Activated CD8-positive, alpha-beta memory T cell treated with anti-CD3 and anti-CD28 coated beads for 36 hours (primary cell): Measurements from ENCODE around the gene PLD5. TPM values are rescaled to one million over a fixed set of nuclear protein-coding genes. Genes with fewer than 3 reads are reported as not detected.
"Not testable (repeated sequence)": the region's sequence is repeated elsewhere in the genome, so short reads cannot be mapped to it uniquely, and the experiment has no call there.

Source experiments
- CTCF ChIA-PET: fragments of 350-600 bp; sonication (Branson Sonifier 250); formaldehyde crosslinking; loops from one replicate; lab custom pipeline; 2021; ENCODE audit warnings: antibody characterized with exemption; lab: Charles Lee
- POLR2A ChIA-PET: fragments of 350-600 bp; sonication (Branson Sonifier 250); formaldehyde crosslinking; loops from one replicate; lab custom pipeline; 2021; ENCODE audit warnings: antibody characterized with exemption; lab: Charles Lee
- total RNA-seq, 2 experiments: library from RNA; stranded (reverse); gene quantifications; one replicate each; pipeline ENCODE4 v1.2.3, GENCODE V29; 2021

Gene PLD5
- total RNA-seq, 2 experiments from 2014 or later: not detected

DNA sequence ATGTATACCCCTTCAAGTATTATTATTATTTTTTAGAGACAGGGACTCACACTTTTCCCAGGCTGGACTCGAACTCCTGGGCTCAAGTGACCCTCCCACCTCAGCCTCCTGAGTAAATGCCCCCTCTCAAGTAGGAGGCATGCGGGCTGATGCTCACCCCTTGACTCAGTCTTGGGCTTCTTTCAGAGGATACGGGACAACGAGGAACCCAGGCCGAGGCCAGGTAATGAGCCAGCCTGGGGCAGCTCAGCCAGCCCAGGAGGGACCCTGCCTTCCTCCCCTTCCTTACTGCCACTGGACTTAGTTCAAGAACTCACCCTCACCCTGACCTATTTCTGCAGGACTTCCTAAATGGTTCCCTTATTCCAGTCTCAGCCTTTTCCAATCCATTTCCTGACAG lies 327.6 kb downstream of the PLD5 start:
- CTCF ChIA-PET: no interaction called here
- POLR2A ChIA-PET: no interaction called here

DNA sequence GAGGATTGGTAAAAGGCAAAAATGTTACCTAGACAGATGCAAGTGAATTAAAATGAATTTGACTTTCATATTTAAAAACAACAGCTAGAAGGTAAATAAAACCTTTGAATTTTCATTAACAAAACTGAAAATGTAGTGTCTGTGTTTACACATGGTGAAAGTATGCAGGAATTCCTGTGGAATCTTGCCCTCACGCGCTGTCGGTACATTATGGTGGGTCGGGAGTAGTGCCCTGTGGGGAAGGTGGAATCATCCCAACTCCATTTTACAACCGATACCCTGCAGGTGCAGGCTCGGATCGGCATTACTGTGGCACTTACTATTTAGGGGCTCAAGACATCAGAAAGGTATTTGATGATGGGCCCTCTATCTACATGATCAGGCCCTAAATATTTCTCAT lies 328.4 kb downstream of the PLD5 start:
- ChIA-PET CTCF (no interaction called here), POLR2A (no interaction called here)

DNA sequence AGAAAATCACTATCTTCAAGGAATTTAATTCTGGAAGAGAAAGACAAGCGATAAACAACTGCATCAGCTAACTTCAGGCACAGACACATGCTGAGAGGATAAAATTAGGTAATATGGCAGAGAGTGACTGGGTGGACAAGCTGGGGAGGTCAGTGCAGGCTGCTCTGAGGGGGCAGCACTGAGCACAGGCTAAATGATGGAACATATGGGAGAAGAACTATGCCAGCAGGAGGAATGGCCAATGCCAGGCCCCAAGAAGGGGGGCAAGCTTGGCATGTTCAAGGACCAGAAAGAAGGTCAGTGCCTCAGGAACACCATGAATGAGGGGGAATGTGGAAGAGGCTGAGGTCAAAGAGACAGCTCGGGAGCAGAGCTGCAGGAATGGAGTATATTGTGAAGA lies 334.9 kb downstream of the PLD5 start:
- CTCF ChIA-PET: no interaction called here

DNA sequence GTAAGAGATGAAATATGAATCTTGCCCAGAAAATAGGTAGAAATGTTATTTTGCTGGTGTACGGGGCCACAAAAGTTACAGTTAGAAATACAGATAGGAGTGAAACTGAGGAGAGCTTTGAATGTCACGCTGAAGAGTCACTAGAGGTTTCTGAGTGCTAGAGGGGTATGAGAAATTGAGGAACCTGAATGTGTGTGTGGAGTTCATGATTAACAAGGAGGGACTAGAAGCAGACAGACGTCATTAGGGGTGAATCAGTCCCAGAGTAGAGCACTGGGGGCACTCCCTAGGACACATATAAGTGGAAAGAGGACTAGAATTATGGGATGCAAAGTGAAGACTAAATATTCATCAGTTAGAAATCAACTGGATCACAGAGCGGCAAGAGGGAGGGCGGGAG lies 336.7 kb downstream of the PLD5 start:
- POLR2A ChIA-PET: no interaction called here

More for the DNA sequence above, 334.9 kb downstream of the PLD5 start:
- POLR2A ChIA-PET: no interaction called here

DNA sequence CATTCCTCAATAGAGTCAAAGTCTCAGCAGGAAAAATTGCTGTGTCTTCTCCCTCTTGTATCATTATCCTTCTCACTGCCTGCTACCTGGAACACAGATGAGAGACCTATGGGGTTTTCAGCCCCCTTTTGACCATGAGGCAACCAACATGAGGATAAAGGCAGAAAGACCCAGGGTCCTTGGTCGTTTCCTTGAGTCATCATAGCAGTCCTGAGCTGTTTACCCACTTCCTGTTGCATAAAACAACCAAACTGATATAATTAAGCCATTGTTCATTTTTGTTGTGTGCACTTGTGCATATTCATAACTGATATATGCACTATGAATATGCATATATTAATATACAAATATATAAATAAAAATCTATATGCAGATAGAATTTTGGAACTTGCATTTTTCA lies 337.3 kb downstream of the PLD5 start:
- ChIA-PET CTCF (no interaction called here), POLR2A (no interaction called here)

More for the DNA sequence above, 336.7 kb downstream of the PLD5 start:
- CTCF ChIA-PET: no interaction called here

DNA sequence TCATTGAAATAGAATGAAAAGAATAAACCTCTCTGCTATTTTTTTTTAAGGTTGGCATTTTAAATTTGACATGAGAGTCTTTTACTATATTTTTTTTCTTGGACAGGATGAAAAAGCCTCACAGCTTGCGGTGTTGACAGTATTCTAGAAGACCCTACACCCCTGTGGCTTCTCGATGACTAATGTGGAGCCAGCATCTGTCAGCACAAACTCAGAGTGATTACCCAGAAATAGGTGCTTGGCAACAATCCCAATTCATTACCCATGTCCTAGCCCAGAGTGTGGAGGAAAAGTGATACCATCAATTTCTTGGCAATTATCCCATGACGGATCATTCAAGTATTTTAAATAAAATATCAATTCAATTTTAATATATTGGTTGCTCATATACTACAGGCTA lies 338.8 kb downstream of the PLD5 start:
- ChIA-PET POLR2A (no interaction called here), CTCF (no interaction called here)

DNA sequence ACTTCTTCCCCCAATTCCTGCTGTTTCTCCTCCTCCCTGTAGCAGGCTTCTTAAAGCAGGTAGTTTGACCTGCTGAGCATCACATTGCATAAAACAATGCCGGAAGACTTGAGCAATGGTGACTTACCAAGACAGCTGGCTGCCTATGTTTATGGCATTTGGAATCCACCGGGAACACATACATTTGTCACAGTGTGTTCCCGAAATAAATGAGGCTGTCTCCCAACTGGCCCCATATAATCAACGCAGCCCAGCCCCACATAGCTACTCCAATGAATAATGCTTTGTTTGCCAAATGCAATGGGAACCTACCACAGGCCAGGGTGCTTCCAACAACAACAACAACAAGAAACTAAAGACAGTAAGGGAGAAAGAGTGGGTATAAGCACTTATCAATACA lies 339.5 kb downstream of the PLD5 start:
- ChIA-PET CTCF (no interaction called here), POLR2A (no interaction called here)

DNA sequence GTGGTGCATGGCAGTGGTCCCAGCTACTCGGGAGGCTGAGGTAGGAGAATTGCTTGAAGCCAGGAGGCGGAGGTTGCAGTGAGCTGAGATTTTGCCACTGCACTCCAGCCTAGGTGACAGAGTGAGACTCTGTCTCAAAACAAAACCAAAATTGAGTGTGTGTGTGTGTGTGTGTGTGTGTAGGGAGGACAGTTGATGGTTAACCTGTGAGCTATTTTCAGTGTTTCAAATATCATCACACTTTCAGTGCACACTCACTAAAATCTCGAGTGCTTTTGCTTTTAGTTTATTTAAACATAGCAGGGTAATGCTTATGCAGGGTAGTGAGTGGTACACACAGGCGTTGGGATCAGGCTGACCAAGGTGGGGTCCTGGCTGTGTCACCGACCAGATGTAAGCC lies 344.7 kb downstream of the PLD5 start:
- CTCF ChIA-PET, POLR2A ChIA-PET: not testable (repeated sequence)

DNA sequence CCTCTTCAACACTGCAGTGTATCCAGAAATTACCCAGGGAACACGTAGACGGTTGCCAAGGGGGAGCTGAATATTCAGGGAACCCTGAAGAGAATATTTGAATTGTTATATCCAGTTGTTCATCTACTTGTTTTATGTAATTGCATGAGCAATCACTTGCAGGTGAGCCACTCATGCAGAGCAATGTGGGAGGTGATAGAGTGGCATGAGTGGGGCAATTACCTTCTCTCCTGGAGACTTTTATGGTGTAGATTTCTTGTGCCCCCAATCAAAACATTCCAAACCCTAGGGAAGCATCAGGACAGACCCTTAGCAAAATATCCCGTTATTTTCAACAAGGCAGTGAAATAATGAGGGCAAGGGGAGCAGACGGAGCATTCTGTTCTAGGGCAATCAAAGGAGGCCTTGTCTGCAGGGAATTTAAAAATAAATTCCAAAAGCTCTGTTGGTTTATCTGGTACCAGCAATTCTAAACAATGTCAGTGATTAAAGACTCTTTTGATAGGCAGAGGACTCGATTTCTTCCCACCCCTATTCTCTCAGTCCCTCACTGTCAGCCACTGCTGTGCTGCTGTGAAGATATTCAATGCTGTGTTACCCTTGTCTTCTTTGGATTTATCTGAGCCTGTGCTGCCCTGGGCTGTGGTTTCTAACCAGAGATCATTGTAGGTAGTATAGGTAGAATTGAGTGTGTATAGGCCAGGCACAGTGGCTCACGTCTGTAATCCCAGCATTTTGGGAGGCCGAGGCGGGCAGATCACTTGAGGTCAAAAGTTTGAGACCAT lies 345.4 kb downstream of the PLD5 start:
- ChIA-PET POLR2A (no interaction called here), CTCF (no interaction called here)

DNA sequence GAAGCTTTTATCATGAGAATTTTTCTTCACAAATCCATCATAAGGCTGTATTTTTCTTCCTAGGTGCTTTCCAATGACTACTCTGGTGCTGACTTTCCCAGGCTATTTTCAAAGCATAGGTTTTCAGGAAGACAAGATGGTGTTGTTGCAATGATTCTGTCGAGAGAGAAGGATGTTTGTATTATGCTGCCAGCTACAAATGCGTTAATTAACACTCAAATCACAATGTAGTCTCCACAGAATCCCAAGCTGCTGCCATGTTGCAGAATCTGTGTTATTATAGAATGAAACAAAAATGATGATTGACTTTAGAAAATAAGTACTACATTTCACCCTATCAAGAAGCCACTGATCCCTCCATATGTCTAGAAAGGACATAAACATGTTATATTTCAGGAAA lies 346.1 kb downstream of the PLD5 start:
- ChIA-PET POLR2A (no interaction called here), CTCF (no interaction called here)

DNA sequence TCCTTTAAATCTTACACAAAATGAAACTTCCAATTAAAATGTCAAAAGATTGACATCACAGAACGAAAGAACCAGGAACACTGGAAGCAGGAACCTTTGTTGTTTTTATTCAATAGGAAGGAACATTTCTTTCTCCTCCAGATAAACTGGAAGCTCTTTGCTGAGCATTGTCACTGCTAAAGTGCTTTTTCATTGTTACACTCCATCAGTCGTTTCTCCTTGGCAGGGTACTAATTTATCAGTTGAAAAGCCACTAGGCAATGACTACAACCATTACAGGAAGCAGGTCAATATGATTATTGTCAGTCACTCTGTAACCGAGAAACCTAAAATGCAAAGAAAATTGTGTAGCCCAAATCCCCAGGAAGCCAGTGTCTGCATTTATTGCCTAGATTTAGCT lies 362.4 kb downstream of the PLD5 start:
- CTCF ChIA-PET: no interaction called here
- POLR2A ChIA-PET: no interaction called here

DNA sequence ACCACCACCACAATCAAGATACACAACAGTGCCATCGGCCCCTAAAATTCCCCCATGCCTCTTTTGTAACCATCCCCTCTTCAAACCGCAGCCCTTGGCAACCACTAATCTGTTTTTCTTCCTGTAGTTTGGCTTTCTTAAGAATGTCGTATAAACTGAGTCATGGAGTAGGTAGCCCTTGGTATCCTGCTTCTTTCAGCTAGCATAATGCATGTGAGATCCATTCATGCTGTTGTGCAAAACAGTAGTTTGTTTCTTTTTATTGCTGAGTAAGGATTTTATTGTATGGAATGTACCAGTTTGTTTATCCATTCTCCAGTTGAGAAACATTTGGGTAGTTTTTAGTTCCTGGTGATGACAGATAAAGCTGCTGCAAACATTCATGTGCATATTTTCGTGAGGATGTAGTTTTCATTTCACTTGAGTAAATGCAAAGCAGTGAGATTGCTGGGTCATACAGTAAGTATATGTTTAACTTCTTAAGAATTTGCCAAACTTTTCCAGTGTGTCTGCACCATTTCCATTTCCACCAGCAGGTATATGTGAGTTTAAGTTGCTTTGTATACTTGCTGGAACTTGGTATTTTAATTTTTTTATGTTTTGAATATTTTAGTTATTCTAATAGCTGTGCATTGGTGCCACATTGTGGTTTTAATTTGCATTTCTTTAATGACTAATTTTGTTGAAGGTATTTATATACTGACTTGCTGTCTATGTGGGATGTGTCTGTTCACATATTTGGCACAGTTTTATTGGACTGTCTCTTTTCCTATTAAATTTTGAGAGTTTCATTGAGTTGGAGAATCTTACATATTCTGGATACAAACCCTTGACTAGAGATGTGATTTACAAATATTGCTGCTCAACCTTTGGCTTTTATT lies 377.2 kb downstream of the PLD5 start:
- ChIA-PET CTCF (no interaction called here), POLR2A (no interaction called here)

DNA sequence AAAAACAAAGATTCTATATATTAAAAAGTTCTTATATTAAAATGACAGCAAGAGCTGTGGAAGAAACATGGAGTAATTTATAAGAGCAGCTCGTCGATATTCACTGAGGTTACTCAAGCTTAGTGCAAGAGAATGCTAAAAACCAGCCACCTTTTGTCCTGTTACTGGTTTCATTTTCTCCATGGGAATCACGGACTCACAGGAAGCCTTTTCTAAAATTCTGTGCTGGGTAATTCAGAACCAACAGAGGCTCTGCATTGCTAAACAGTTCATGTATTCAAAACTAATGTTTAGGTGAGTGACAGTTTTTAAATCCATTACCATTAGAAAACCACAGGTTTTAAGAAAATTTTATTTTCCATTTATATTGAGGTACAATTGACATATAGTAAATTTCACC lies 377.8 kb downstream of the PLD5 start:
- ChIA-PET POLR2A (no interaction called here), CTCF (no interaction called here)

DNA sequence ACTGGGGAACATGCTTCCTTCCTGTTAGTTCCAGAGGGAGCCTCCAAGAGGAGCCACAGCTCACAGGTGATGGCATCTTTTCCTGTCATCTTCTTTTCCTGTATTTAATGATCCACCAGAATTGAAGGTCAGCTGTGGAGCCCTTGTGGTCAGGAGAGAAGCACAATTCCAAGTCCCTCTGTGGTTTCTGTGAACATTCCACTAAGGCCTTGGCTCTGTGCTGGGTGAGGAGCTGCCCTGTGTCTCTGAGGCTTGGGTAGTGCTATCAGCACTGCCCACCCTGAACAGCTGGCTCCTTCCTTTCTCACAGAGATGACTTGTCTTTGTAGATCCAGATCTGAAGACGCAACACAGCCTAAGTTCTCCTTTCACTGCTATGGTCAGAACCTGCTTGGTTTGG lies 383.7 kb downstream of the PLD5 start:
- POLR2A ChIA-PET: interaction anchor here (0.5 kb wide), 1 partner anchor 158 kb away, joined by 4 read pairs; no protein-coding TSS in a partner anchor
- CTCF ChIA-PET: no interaction called here

DNA sequence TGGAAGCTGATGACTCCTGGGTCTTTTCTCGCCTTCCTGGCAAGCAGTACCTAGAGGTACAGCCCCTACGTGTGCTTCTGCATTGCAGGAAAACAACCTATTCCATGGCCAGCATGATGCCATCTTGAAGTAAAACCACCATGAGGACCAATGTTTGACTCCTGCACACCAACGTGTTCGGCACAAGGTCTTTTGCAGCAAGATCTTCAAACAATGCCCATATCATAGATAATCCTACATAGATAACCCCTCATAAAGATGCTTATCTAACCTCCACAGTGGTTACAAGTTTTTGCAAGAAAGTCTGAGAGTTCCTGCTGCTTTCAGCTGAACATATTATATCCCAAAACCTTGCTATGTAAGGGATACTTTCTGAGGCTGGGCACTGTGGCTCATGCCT lies 384.5 kb downstream of the PLD5 start:
- POLR2A ChIA-PET: no interaction called here
- CTCF ChIA-PET: no interaction called here

DNA sequence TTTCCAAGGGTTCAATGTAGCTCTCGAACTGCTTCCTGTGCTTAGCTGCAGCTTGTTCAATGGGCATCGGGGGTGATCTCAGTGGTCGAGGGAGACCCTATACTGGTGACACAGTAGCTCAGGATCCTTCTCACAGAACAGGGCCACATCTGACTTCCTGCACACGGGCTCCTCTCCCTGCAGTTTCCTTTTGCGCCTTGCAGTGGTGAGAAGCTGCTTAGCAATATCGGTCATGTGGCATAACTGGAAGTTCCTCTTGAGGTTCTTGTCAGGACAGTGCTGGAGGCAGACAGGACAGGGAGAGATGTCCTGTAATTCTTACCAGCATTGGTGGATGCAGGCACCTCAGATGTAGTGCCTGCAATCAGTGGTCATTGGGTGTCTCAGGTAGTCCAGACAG lies 385.1 kb downstream of the PLD5 start:
- POLR2A ChIA-PET: no interaction called here
- CTCF ChIA-PET: no interaction called here

DNA sequence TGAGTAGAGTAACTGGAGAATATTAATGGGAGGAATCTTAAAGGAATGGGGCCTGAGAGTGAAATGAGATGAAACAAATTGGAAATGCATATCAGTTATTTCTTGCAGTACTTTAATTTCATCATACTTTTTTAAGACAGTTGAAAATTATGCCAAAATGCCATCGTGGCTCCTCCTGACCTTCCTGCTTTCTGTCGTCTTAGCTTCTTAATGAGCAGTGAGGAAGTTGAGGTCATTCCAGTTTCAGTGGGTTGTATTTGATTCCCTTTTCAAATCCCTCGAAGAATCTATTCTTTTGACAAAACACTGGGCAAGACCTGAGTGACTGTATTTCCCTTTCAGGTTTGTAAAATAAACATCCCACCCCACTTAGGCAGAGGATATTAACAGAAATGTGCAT lies 390.7 kb downstream of the PLD5 start:
- POLR2A ChIA-PET: no interaction called here

DNA sequence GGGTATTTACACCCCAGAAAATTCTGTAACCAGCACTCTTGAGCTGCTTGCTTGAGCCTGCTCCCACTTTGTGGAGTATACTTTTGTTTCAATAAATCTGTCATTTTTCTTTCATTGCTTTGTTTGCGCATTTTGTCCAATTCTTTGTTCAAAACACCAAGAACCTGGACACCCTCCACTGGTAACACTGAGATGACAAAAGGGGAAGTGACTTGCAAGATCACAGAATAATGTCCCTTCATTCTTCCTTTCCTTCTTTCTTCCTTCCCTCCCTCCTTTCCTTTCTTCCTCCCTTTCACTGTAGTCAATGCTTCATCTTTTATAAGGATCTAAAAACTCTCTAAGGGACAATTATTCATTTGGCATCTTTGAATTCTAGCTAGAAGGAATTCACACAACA lies 391.1 kb downstream of the PLD5 start:
- ChIA-PET CTCF (no interaction called here), POLR2A (no interaction called here)

More for the DNA sequence above, 390.7 kb downstream of the PLD5 start:
- CTCF ChIA-PET: no interaction called here

DNA sequence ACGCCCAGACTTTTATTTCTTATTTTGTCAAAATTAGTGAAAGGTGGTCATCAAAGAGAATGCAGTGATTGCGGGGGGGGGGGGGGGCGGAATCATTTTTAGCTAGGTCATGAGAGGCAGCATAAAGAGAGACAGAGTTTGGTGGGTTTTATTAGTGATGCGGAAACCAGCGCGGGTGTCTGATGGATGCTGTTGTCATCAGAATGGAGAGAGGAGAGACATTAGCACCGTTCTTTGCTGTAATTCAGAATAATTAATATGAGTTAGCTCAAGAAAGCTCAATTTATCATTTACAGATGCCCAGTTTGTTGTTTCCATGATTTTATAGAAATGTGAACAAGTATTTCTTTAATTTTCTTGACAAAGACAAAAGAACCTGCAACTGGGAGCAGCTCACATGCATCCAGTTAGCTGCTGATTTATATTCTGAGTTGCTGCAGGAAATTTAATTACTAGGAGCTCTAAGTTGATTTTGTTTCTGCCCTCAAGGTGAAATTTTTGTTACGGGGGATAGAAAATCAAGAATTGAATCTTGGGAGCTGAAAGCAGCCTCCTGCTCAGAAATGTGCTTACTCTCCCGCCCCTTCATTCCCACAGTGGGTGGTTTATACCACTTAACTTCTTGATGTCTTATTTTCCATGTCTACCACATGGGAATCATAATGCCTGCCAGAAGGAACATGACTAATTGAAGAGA lies 392.2 kb downstream of the PLD5 start:
- CTCF ChIA-PET: no interaction called here

DNA sequence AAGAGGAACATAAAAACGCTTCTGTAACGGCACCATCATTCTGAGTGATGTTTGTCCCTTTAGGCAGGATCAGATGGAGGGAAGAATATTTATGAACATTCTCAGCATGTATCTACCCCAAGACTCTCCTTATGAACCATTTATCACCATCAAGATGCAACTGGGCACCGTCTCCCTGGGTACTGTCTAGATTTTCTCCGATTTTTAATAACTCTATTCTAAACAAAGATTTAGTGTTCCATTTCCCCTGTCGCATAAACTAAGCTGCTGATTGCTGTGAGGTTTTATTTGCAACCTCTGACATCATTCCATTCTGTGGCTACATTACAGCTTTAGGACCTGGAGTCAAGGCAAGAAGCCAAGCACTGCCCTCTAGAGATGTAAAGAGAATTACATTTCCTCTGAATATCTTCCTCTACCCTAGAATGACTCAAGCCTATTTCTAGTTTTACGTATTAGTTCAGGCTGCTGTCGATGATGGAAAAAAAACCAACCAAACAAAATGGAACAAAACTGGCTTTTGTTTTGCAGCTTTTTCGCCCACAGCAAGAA lies 395.5 kb downstream of the PLD5 start:
- ChIA-PET POLR2A (no interaction called here), CTCF (no interaction called here)

More for the DNA sequence above, 392.2 kb downstream of the PLD5 start:
- POLR2A ChIA-PET: no interaction called here
